Regular cardiac myocyte (primary cell): ENCODE data around the gene ZNF695. TPM values are rescaled to one million over a fixed set of nuclear protein-coding genes. Genes with fewer than 3 reads are reported as not detected.

ENCODE experiments used
- total RNA-seq: library from RNA; depleted of rRNA; stranded (reverse); fragments of >200 nt; gene quantifications from 2 replicates; pipeline ENCODE4 v1.2.3, GENCODE V29; 2014

Gene ZNF695
- total RNA-seq = 0.56 and 3.3 TPM in 2 replicates

DNA sequence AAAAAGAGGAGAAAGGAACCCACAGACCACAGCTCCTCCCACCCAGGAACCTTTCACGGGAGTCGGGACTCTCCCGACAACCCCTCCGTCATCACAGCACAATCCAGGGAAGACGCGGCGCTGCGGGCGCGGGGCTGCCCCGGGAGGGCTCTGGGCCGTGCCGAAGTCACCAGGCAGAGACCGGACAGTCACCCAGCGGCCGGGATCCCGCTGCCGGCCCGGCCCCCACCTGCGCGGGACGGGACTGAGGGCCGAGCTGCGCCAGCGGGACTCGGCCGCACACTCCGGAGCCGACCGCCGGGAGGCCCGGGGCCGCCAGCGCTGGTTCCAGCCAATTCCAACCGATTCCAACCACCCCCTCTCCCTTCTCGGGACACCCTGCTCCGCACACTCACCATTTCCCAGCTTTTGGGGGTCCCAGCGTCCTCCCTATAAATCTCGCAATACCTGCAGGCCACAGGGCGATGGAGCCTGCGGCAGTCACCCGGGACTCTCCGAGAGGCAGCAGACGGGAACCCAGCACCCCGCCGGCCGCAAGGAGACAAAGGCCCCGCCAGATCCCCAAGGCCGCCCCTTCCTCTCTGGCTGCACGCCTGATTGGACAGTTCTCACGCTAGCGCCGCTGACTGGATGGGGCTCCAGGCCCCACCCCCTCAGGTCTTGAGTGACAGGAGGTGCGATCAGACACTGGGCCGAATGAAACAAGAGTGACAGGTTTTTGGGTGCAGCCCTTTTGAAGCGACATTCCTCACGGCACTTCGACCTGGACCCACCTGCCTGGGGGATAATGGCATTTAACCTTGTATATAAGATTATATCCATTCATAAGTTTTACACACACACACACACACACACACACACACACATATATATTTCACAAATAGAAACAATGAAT is at the start of gene ZNF695:
ZNF695 (minus strand) TSS at position 547 of the 895 bp plus-strand sequence; CDS start at position 398, 149 bp downstream.

Other genes starting within 250 kb of the ZNF695 start
- gene AHCTF1, start 76.1 kb downstream of the ZNF695 start, total RNA-seq = 24.2 and 32.8 TPM in 2 replicates
- 2.3 TPM in 2 replicates for gene ZNF670, start 70.8 kb upstream of the ZNF695 start, total RNA-seq
- gene ZNF669, start 96.3 kb upstream of the ZNF695 start, total RNA-seq = 6.2 and 8.8 TPM in 2 replicates
- gene ZNF124, start 164.0 kb upstream of the ZNF695 start, total RNA-seq = 41.8 and 69.6 TPM in 2 replicates
- gene VN1R5, start 248.0 kb upstream of the ZNF695 start, total RNA-seq = not detected in 2 replicates